SJCRH30 (cell line): Measurements from ENCODE around the gene KRTAP3-1. TPM values are rescaled to one million over a fixed set of nuclear protein-coding genes. Genes with fewer than 3 reads are reported as not detected.
A peak's percentile ranks its signal among the peaks of the same experiment; 100 is the strongest.
"Not testable (repeated sequence)": the region's sequence is repeated elsewhere in the genome, so short reads cannot be mapped to it uniquely, and the experiment has no call there.

ENCODE experiments used
- DNase-seq, 2 experiments: peaks; one replicate each; pipeline ENCODE4 v3.0.0-alpha.2; 2015 to 2020
- H3K27ac ChIP-seq: fragments of 250-450 bp; sonication (Bioruptor Pico); 2 replicates; pipeline ENCODE4 v1.5.1; 2020; ENCODE audit warnings: mild to moderate bottlenecking, moderate library complexity
- H3K27me3 ChIP-seq: fragments of 250-450 bp; sonication (Bioruptor Pico); 2 replicates; pipeline ENCODE4 v1.5.1; 2020; ENCODE audit warnings: mild to moderate bottlenecking, moderate library complexity
- H3K36me3 ChIP-seq: fragments of 250-450 bp; sonication (Bioruptor Pico); 2 replicates; pipeline ENCODE4 v1.5.1; 2020; ENCODE audit warnings: mild to moderate bottlenecking, moderate library complexity
- H3K4me1 ChIP-seq: fragments of 250-450 bp; sonication (Bioruptor Pico); 2 replicates; pipeline ENCODE4 v1.5.1; 2020; ENCODE audit warnings: mild to moderate bottlenecking, moderate library complexity
- H3K4me3 ChIP-seq: fragments of 250-450 bp; sonication (Bioruptor Pico); 2 replicates; pipeline ENCODE4 v1.5.1; 2020; ENCODE audit warnings: mild to moderate bottlenecking, moderate library complexity
- H3K9me3 ChIP-seq: fragments of 250-450 bp; sonication (Bioruptor Pico); replicated peaks from 2 replicates; pipeline ENCODE4 v1.5.1; 2020; ENCODE audit warnings: mild to moderate bottlenecking, moderate library complexity
- total RNA-seq: library from RNA; depleted of rRNA; stranded (reverse); fragments of >200 nt; shearing (Covaris generic); gene quantifications from 2 replicates; pipeline ENCODE4 v1.2.3, GENCODE V29; 2014

The KRTAP3-1 gene
- total RNA-seq, 1 experiment from 2014 or later, result not detected

DNA sequence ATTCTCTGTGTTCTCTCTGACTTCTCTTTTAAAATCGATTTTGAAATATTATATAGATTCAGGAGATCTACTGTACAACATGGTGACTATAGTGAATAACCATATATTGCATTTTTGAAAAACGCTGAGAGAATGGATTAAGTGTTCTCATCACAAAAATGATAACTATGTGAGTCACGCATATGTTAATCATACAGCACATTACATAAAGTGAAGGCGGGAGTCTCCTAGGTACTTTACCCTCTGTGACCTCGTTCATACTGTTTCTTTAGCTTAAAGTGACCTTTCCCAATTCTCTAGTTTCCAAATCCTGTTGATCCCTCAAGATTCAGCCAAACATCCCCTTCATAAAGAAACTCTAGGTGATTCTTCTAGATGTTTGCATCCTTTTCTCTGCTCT is 6.1 kb downstream of the KRTAP3-1 start:
- no peaks in the 10 kb centered on the region for H3K27me3 ChIP-seq
- no peaks in the 10 kb centered on the region for H3K9me3 ChIP-seq
- H3K4me3 ChIP-seq, result no peak overlapping the region
- no peak overlapping the region for H3K27ac ChIP-seq
- no peaks in the 10 kb centered on the region for H3K4me1 ChIP-seq
- DNase-seq, result no peak
- H3K36me3 ChIP-seq, result no peaks in the 10 kb centered on the region

DNA sequence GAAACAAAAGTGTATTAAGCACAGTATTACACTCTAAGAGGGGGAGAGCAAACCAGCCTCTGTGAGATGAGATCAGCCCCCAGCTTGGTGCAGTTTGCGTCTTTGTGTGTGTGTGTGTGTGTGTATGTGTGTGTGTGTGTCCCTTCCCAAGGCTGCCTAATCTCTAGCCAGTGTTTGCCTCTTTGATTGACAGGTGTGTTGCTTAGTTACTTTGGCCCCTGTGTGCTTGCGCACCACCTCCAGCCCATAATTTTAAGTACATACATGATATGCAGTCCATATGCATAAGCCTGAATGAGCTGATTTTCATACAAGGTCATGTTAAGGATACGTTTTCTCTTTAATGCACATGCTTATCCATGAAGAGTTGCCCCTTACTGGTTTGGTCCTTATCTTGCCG is 7.1 kb downstream of the KRTAP3-1 start:
- Histone ChIP-seq H3K4me3 (no peak overlapping the region), H3K36me3 (no peaks in the 10 kb centered on the region), H3K9me3 (no peaks in the 10 kb centered on the region), H3K27me3 (no peaks in the 10 kb centered on the region), H3K27ac (no peak overlapping the region), H3K4me1 (no peaks in the 10 kb centered on the region)
- DNase-seq, result no peak

DNA sequence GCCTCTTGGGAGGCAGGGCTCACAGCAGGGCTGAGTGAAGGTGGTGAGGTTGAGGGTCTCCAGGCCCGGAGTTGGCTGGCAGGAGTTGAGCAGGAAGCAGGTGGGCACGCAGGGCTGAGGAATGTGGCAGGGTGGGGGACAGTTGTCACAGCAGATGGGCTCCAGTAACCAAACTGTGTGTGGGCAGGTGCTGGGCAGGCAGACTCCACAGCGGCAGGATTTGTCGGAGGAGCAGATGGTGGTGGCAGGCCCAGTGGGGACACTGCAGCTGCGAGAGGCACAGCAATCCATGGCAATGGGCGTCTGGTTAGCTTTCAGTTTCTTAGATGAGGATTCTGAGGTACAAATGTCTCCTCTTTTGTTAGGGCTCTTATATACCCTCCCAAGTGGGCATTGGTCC is 9.4 kb downstream of the KRTAP3-1 start, which contains the start of gene KRTAP3-2:
TSS of gene KRTAP3-2 (minus strand) at position 344 of the 400 bp plus-strand sequence. CDS start at position 291, 53 bp downstream.
- not testable (repeated sequence) for H3K27ac ChIP-seq, DNase-seq, H3K9me3 ChIP-seq, H3K27me3 ChIP-seq, H3K36me3 ChIP-seq, H3K4me3 ChIP-seq, H3K4me1 ChIP-seq

DNA sequence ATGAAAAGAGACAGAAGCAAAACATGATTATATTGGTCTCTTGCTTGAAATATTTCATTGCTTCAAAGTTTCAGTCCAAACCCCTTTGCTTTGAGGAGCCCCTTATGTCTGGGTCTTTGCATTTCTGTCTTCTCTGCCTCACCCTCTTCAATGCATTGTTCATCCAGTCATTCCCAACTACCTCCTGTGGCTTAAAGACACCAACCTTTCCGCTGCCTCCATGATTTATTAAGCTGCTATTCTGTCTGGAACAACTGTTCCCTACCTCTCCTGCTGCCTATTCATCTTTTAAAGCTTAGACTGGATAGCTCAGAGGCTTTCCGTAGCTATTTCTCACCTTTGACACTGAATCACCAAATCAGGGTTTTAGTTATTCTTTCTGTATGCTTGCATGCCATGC is 11.6 kb downstream of the KRTAP3-1 start:
- H3K27me3 ChIP-seq, result no peaks in the 10 kb centered on the region
- H3K4me3 ChIP-seq, result no peak overlapping the region
- H3K9me3 ChIP-seq, result no peaks in the 10 kb centered on the region
- no peaks in the 10 kb centered on the region for H3K36me3 ChIP-seq
- DNase-seq, result no peak
- peaks cover 6% of the 10 kb centered on the region; the same call in 1 of the 2 replicates for H3K4me1 ChIP-seq
- no peak overlapping the region for H3K27ac ChIP-seq

DNA sequence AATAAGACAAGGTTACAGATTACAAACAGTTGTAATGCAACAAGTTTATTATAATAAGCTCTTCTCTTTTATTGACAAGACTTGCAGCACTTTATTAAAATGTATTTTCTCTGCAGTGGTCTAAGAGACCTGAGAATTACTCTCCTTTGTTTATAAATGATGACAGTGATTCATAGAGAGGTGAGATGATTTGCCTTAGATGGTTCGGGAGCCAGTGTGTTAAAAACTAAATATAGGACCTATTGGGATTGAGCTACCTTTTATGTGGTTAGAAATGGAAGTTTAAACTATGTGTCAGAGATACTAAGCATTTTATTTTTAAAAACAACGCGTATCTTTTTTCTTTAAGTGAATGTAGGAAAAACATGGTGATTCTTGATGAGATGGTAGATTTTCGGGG is 12.1 kb downstream of the KRTAP3-1 start:
- Histone ChIP-seq H3K9me3 (no peaks in the 10 kb centered on the region), H3K4me3 (no peak overlapping the region), H3K27ac (no peak overlapping the region), H3K4me1 (peaks cover 6% of the 10 kb centered on the region; the same call in 1 of the 2 replicates), H3K36me3 (no peaks in the 10 kb centered on the region), H3K27me3 (no peaks in the 10 kb centered on the region)
- DNase-seq, result no peak

DNA sequence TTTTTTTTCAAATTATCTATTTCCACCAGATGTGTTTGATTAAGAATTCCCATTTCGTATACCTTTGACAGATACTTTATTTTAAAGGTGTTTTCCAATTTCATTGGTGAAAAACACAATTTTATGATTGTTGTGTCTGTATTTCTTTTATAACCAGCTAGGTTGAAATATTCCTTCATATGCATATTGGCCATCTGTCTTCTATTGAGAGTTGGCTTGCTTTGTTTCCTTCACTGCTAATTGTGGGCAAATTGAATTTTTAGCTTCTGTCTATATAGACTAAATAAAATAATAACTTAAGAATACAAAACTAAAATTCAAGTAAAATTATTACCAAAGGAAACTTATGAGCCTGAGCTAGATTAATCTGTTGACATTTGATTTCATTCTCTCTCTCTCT is 13.8 kb downstream of the KRTAP3-1 start:
- no peak for DNase-seq
- Histone ChIP-seq H3K27me3 (no peaks in the 10 kb centered on the region), H3K36me3 (no peaks in the 10 kb centered on the region), H3K9me3 (0 out of 2 replicates have a peak, but pooled peaks cover 2% of the 10 kb centered on the region), H3K4me3 (no peak overlapping the region), H3K27ac (no peak overlapping the region), H3K4me1 (peaks cover 6% of the 10 kb centered on the region; the same call in 1 of the 2 replicates)

DNA sequence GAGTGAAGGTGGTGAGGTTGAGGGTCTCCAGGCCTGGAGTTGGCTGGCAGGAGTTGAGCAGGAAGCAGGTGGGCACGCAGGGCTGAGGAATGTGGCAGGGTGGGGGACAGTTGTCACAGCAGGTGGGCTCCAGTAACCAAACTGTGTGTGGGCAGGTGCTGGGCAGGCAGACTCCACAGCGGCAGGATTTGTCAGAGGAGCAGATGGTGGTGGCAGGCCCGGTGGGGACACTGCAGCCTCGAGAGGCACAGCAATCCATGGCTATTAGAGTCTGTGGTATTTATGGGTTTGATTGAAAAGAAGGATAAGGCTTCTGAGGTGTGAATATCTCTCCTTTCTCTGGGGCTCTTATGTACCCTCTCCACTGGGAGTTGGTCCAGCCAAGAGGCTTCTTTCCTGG is 15.1 kb downstream of the KRTAP3-1 start, which contains the start of gene KRTAP3-3:
TSS of gene KRTAP3-3 (minus strand) at position 326 of the 400 bp plus-strand sequence. CDS start at position 259, 67 bp downstream.
- no peaks in the 10 kb centered on the region for H3K27me3 ChIP-seq

DNA sequence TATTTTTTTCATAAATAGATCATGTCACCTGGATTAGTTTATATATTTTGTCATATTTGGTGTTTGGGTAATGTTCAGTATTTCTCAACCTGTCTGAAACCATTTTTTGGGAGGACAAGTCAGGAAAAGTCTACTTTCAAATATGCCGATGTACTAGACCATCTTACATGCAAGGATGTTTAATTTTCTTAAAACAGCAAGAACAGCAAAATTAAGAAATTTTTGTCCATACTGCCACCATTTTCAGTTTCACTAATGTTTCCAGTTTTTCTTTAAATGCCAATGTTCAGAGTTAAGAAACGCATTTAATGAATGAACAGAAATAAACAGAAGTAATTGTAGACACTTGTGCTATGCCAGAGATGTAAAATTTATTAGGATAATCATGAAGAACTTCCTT is 15.8 kb downstream of the KRTAP3-1 start:
- Histone ChIP-seq H3K27me3 (no peaks in the 10 kb centered on the region), H3K4me1 (peaks cover 6% of the 10 kb centered on the region; the same call in 1 of the 2 replicates), H3K36me3 (no peaks in the 10 kb centered on the region), H3K9me3 (0 out of 2 replicates have a peak, but pooled peaks cover 2% of the 10 kb centered on the region), H3K4me3 (no peak overlapping the region), H3K27ac (no peak overlapping the region)
- DNase-seq, result no peak

More for the DNA sequence above, 15.1 kb downstream of the KRTAP3-1 start, which contains the start of gene KRTAP3-3:
- H3K4me3 ChIP-seq, result no peak within 1 kb of the TSS
- H3K9me3 ChIP-seq, result 0 out of 2 replicates have a peak, but pooled peaks cover 2% of the 10 kb centered on the region
- DNase-seq, result peak; percentile 24 to 33
- H3K27ac ChIP-seq, result no peak within 1 kb of the TSS
- peaks cover 6% of the 10 kb centered on the region; the same call in 1 of the 2 replicates for H3K4me1 ChIP-seq
- H3K36me3 ChIP-seq, result no peaks in the 10 kb centered on the region

DNA sequence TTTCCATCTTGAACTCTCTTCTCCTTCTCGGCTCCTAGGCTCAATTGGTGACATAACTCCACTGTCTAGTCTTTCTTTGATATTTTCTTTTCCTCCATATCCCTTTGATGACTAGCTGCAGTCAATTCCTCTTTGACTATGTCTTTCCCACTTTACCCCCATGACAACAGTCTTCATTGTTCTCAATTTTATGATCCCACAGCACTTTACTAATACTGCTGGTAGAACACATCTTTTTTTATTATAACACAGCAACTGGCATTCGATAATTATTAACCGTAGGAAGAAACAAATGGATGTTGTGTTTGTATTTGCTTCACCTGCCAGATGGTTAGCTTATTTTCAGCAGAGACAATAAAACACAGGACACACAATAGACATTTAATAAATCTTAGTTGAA is 16.3 kb downstream of the KRTAP3-1 start:
- no peak for DNase-seq
- H3K4me3 ChIP-seq, result no peak overlapping the region
- H3K4me1 ChIP-seq, result peaks cover 6% of the 10 kb centered on the region; the same call in 1 of the 2 replicates
- no peaks in the 10 kb centered on the region for H3K27me3 ChIP-seq
- no peaks in the 10 kb centered on the region for H3K36me3 ChIP-seq
- H3K9me3 ChIP-seq, result 0 out of 2 replicates have a peak, but pooled peaks cover 2% of the 10 kb centered on the region
- H3K27ac ChIP-seq, result no peak overlapping the region

DNA sequence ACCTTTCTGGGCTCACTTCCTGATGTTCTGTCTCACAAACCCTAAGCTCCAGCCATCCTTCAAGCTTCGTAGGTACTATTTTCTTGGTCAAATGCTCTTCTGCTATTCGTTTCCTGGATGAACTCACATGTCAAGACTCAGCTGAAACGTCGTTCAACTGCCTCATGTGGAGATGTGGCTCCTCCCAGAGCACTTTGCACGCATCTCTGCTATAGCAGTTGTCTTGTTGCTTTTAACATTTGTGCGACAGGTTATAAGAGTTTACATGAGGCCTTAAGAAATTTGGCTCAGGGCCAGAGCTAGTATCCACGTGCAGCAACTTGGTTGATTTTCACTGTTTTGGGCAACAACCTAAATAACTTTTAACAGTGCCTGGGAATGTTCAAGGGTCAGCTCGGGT is 22.0 kb downstream of the KRTAP3-1 start:
- Histone ChIP-seq H3K4me1 (no peaks in the 10 kb centered on the region), H3K27ac (no peak overlapping the region), H3K9me3 (0 out of 2 replicates have a peak, but pooled peaks cover 2% of the 10 kb centered on the region), H3K4me3 (no peak overlapping the region), H3K27me3 (no peaks in the 10 kb centered on the region), H3K36me3 (no peaks in the 10 kb centered on the region)
- DNase-seq, result no peak

DNA sequence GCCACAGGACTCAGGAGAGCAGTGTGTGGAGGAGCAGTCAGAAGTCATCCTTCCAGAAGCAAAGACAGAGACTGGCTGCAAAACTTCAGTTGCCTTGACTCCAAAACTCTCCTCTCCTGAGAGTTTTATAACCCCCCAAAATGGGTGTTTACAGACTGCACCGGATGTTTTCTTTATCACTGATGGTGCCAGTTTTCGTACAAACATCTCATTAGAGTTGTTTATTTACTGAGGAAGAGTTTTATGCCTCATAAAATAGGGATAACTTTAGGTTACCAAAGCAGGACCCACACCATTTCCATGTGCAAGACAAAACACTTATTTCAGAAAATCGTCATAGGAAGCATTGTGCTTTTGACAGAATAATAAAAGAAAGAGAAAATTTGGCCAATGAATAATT is 24.7 kb downstream of the KRTAP3-1 start, which contains the start of gene KRT40:
TSS of gene KRT40 (minus strand) at position 101 of the 400 bp plus-strand sequence. CDS start at position 48, 53 bp downstream.
- DNase-seq, result no peak
- Histone ChIP-seq H3K4me3 (no peak within 1 kb of the TSS), H3K27ac (no peak within 1 kb of the TSS), H3K36me3 (no peaks in the 10 kb centered on the region), H3K27me3 (no peaks in the 10 kb centered on the region), H3K4me1 (peaks cover 8% of the 10 kb centered on the region), H3K9me3 (no peaks in the 10 kb centered on the region)

DNA sequence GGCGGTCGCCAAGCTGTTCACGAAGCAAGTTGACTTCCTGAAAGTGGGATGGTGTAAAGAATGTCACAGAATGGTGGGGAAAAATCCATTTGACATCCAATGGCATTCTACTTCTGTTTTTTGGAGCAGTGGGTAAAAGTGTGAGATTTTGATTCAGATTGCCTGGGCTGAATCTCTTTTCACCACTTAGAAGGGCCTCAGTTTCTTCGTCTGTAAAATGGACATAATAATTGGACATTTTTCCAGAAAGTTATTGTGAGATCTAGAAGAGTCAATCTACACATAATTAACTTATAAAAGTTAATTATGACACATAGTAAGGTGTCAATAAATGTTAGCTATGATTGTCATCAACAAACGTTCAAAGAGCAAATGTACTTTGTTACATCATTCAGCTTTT is 27.8 kb downstream of the KRTAP3-1 start:
- peak overlapping the region; percentile 29 for H3K27ac ChIP-seq
- H3K4me1 ChIP-seq, result peaks cover 8% of the 10 kb centered on the region
- H3K27me3 ChIP-seq, result no peaks in the 10 kb centered on the region
- no peak overlapping the region; the same call in 1 of the 2 replicates for H3K4me3 ChIP-seq
- DNase-seq, result no peak
- H3K9me3 ChIP-seq, result no peaks in the 10 kb centered on the region
- H3K36me3 ChIP-seq, result no peaks in the 10 kb centered on the region

DNA sequence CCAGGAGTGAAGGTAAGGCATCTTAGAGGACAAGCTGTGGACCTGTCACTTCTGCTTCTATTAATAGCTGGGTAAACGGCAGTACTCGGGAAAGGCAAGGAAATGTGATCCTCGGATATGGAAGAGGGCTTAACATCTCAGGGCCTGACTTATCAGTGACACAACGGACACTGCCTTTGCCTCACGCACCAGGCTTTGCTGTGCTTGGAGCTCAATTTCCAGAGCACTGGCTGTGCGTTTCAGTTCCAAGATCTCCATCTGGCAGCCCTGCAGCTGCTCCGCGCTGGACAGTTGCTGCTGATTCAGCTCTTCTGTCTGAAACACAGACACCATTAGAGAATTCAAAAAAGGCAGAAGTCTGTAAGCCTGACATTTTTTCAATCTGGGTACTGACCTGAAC is 28.3 kb downstream of the KRTAP3-1 start:
- no peaks in the 10 kb centered on the region for H3K36me3 ChIP-seq
- DNase-seq, result peak; percentile 62 to 74
- no peak overlapping the region; the same call in 1 of the 2 replicates for H3K4me3 ChIP-seq

DNA sequence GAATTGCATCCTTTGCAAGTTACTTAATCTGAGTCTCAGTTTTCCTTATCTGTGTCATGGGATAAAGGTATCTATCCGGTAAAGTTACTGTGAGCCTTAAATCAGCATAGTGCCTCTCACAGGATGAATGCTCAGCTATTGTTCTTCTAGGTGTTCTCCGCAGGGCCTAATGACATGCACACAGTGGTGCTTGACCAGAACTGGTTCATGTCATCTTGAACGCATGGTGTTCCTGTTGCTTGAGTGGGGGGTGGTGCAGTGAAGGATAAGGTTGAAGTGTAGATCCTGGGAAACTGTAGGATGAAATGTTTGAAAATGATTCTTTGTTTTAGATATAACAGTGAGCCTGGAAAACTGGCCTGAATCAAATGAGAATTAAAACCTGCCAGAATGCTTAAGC is 28.8 kb downstream of the KRTAP3-1 start:
- Histone ChIP-seq H3K9me3 (no peaks in the 10 kb centered on the region), H3K4me1 (peaks cover 8% of the 10 kb centered on the region), H3K27me3 (no peaks in the 10 kb centered on the region), H3K27ac (no peak overlapping the region), H3K36me3 (no peaks in the 10 kb centered on the region), H3K4me3 (no peak overlapping the region)
- no peak for DNase-seq

More for the DNA sequence above, 28.3 kb downstream of the KRTAP3-1 start:
- H3K27me3 ChIP-seq, result no peaks in the 10 kb centered on the region
- no peaks in the 10 kb centered on the region for H3K9me3 ChIP-seq
- H3K4me1 ChIP-seq, result peaks cover 8% of the 10 kb centered on the region
- peak overlapping the region; percentile 29 for H3K27ac ChIP-seq

DNA sequence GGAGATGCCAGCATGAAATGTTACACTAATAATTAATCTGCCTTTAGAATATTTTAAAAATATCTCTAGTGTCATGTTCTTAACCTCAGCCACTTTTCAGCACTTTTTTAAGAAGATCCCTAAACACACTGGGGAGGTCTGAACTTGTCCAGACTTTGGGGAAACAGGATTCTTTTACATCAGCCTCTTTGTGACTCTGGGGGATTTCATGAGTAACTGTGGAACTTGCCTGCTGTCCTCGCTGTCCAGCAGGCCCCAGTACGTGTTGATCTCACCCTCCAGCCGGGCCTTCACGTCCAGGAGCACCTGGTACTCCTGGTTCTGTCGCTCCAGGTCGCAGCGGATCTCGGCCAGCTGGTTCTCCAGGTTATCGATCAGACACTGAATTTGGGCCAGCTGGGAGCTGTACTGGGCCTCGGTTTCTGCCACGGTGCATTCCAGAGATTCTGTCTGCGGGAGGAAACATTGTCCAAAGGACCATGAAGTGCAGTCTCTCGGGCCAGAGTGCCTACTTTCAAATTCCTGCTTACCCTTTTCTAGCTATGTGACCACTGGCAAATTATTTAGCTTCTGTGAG is 30.3 kb downstream of the KRTAP3-1 start:
- DNase-seq, result peak in 1 of 2 experiments; percentile 11
- H3K27ac ChIP-seq, result no peak overlapping the region
- no peaks in the 10 kb centered on the region for H3K9me3 ChIP-seq
- H3K4me3 ChIP-seq, result no peak overlapping the region
- H3K4me1 ChIP-seq, result peaks cover 8% of the 10 kb centered on the region
- H3K36me3 ChIP-seq, result no peaks in the 10 kb centered on the region
- H3K27me3 ChIP-seq, result no peaks in the 10 kb centered on the region
